Measurements from ENCODE around the gene CLCN4. TPM values are rescaled to one million over a fixed set of nuclear protein-coding genes. Genes with fewer than 3 reads are reported as not detected.
A peak's percentile ranks its signal among the peaks of the same experiment; 100 is the strongest.

CLCN4 gene
- total RNA-seq, 1 donor from 2014 or later = 13.8 TPM

- TF ChIP-seq CTCF (IDR thresholded peaks at IDR 0.05) = no peak
- no peak for ATAC-seq
- intact Hi-C loops (cut with DNase I) = no loop called here
Measured at GRCh38 chrX:10246846-10247245, 90.1 kb downstream of the CLCN4 start.

GRCh38 chrX:10254739-10255138, 98.0 kb downstream of the CLCN4 start:
- intact Hi-C loops (cut with DNase I) = no loop called here
- Histone ChIP-seq H3K4me1 (no peaks in the 10 kb centered on the region), H3K27me3 (ENCODE audit: low read depth) (no peaks in the 10 kb centered on the region), H3K27ac (no peak overlapping the region), H3K9me3 (no peaks in the 10 kb centered on the region), H3K36me3 (no peaks in the 10 kb centered on the region), H3K4me3 (no peak overlapping the region)
- peak in 1 of 2 donors; percentile 28 for ATAC-seq
- no peak for DNase-seq
- TF ChIP-seq CTCF (IDR thresholded peaks at IDR 0.05) = peak; percentile 17

More at GRCh38 chrX:10246846-10247245, 90.1 kb downstream of the CLCN4 start:
- H3K36me3 ChIP-seq = no peaks in the 10 kb centered on the region
- H3K27ac ChIP-seq = no peak overlapping the region
- no peaks in the 10 kb centered on the region for H3K4me1 ChIP-seq
- no peak overlapping the region for H3K4me3 ChIP-seq
- H3K27me3 ChIP-seq (ENCODE audit: low read depth) = no peaks in the 10 kb centered on the region
- no peak for DNase-seq
- H3K9me3 ChIP-seq = no peaks in the 10 kb centered on the region

GRCh38 chrX:10259716-10260115, 102.9 kb downstream of the CLCN4 start:
- Histone ChIP-seq H3K27me3 (ENCODE audit: low read depth) (no peaks in the 10 kb centered on the region), H3K4me3 (no peak overlapping the region), H3K27ac (no peak overlapping the region), H3K36me3 (no peaks in the 10 kb centered on the region), H3K4me1 (no peaks in the 10 kb centered on the region), H3K9me3 (no peaks in the 10 kb centered on the region)
- DNase-seq = no peak
- TF ChIP-seq CTCF (IDR thresholded peaks at IDR 0.05) = no peak
- ATAC-seq = no peak
- intact Hi-C loops (cut with DNase I) = no loop called here

- Histone ChIP-seq H3K27ac (no peak overlapping the region), H3K27me3 (ENCODE audit: low read depth) (no peaks in the 10 kb centered on the region), H3K9me3 (no peaks in the 10 kb centered on the region), H3K36me3 (no peaks in the 10 kb centered on the region), H3K4me1 (no peaks in the 10 kb centered on the region), H3K4me3 (no peak overlapping the region)
- DNase-seq (no peak), ATAC-seq (no peak)
- TF ChIP-seq CTCF (IDR thresholded peaks at IDR 0.05) = no peak
- intact Hi-C loops (cut with DNase I) = no loop called here
Measured at GRCh38 chrX:10265775-10266174, 109.0 kb downstream of the CLCN4 start.

- H3K4me3 ChIP-seq = no peak overlapping the region
- H3K4me1 ChIP-seq = no peaks in the 10 kb centered on the region
- H3K27ac ChIP-seq = no peak overlapping the region
- DNase-seq (no peak), ATAC-seq (no peak)
- no peaks in the 10 kb centered on the region for H3K9me3 ChIP-seq
- H3K27me3 ChIP-seq (ENCODE audit: low read depth) = no peaks in the 10 kb centered on the region
- intact Hi-C loops (cut with DNase I) = no loop called here
- no peaks in the 10 kb centered on the region for H3K36me3 ChIP-seq
- no peak for TF ChIP-seq CTCF (IDR thresholded peaks at IDR 0.05)
Measured at GRCh38 chrX:10278716-10279115, 121.9 kb downstream of the CLCN4 start.

GRCh38 chrX:10280071-10280470, 123.3 kb downstream of the CLCN4 start:
- DNase-seq (no peak), ATAC-seq (no peak)
- H3K36me3 ChIP-seq = no peaks in the 10 kb centered on the region
- H3K27ac ChIP-seq = no peak overlapping the region
- H3K9me3 ChIP-seq = no peaks in the 10 kb centered on the region
- no peaks in the 10 kb centered on the region for H3K4me1 ChIP-seq
- no peak for TF ChIP-seq CTCF (IDR thresholded peaks at IDR 0.05)
- H3K4me3 ChIP-seq = no peak overlapping the region
- no peaks in the 10 kb centered on the region for H3K27me3 ChIP-seq (ENCODE audit: low read depth)
- intact Hi-C loops (cut with DNase I) = no loop called here

All from lower lobe of right lung (tissue), 2 donors.